ENCODE measurements around the gene PROX2.
A peak's percentile ranks its signal among the peaks of the same experiment; 100 is the strongest.

Gene PROX2, protein sequence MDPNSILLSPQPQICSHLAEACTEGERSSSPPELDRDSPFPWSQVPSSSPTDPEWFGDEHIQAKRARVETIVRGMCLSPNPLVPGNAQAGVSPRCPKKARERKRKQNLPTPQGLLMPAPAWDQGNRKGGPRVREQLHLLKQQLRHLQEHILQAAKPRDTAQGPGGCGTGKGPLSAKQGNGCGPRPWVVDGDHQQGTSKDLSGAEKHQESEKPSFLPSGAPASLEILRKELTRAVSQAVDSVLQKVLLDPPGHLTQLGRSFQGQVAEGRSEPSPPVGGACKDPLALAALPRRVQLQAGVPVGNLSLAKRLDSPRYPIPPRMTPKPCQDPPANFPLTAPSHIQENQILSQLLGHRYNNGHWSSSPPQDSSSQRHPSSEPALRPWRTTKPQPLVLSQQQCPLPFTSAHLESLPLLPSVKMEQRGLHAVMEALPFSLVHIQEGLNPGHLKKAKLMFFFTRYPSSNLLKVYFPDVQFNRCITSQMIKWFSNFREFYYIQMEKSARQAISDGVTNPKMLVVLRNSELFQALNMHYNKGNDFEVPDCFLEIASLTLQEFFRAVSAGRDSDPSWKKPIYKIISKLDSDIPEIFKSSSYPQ

DNA sequence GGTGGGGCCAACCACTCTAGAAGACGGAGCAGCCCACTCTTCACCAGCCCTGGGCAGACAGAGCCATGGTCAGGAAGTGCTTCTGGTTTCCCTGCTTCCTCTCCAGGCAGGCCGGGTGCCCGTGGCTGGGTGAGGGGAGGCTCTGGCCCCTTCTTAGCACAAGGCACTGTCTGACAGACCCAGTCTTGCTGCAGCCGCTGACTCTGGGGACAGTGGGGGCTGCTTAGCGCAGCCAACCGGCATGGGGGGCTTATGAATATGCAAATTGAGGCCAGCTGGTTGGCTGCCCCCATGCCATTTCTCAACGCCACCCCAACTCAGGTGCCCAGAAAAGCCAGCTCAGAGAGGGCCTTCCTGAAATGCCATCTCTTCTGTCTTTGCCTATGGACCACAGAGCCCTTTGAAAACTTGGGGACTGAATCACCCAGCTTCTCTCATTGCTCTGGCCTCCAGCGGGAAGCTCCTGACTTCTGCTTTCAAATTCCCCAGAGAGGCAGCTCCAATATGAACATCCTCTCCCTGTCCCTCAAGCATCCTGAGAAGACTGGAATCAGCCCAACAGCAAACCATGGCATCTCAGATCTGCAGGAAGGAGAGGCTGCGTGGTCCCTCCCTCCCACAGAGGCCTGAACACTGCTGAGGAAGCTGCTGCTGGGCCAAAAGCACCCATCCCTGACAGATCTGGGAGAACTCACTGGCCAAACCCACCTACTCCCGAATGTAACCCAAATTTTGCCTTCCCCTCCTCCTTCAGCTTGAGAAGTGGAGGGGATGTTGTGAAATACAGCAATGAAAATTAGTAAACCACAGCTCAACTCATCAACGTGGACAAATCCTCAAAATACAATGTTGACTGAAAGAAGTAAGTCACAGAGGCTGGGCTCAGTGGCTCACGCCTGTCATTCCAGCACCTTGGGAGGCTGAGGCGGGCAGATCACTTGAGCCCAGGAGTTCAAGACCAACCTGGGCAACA is at the start of gene PROX2:
Gene PROX2, minus strand, starts transcription at position 205 of the 973 bp plus-strand sequence. CDS start 12,311 bp downstream, outside the sequence.
- Histone ChIP-seq H3K9me3 (ENCODE audit: low read length) (no peaks in the 10 kb centered on the region), H3K4me3 (ENCODE audit: low read length) (no peak within 1 kb of the TSS), H3K36me3 (ENCODE audit: insufficient read depth, low read length) (no peaks in the 10 kb centered on the region), H2AFZ (ENCODE audit: low read depth, low read length) (no peak within 1 kb of the TSS), H3K27me3 (ENCODE audit: insufficient read depth, low read length) (peaks cover 3% of the 10 kb centered on the region), H3K4me1 (ENCODE audit: insufficient read depth, low read length) (peaks cover 4% of the 10 kb centered on the region)

DNA sequence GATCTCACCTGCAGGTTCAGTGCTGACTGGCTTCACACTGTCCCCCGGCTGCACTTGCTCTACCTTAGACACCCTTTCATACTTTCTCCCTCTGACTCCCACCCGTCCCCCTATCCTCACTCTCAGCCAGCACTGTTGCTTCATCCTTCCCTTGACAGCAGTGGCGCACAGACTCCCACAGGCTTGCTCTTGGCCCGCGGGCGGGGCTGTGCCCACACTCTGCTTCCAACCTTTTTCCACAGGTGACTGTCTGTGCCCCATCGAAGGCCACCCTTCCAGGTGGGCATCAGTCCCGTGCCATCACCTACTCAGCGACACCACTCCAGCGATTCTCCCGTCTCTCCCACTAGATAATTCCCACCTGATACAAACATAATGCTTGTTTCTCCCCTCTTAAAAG is 48.1 kb upstream of the PROX2 start:
- Histone ChIP-seq H2AFZ (ENCODE audit: low read depth, low read length) (no peak overlapping the region), H3K4me1 (ENCODE audit: insufficient read depth, low read length) (no peaks in the 10 kb centered on the region), H3K36me3 (ENCODE audit: insufficient read depth, low read length) (peaks cover 3% of the 10 kb centered on the region), H3K9me3 (ENCODE audit: low read length) (no peaks in the 10 kb centered on the region), H3K27me3 (ENCODE audit: insufficient read depth, low read length) (peaks cover 2% of the 10 kb centered on the region), H3K4me3 (ENCODE audit: low read length) (no peak overlapping the region)

DNA sequence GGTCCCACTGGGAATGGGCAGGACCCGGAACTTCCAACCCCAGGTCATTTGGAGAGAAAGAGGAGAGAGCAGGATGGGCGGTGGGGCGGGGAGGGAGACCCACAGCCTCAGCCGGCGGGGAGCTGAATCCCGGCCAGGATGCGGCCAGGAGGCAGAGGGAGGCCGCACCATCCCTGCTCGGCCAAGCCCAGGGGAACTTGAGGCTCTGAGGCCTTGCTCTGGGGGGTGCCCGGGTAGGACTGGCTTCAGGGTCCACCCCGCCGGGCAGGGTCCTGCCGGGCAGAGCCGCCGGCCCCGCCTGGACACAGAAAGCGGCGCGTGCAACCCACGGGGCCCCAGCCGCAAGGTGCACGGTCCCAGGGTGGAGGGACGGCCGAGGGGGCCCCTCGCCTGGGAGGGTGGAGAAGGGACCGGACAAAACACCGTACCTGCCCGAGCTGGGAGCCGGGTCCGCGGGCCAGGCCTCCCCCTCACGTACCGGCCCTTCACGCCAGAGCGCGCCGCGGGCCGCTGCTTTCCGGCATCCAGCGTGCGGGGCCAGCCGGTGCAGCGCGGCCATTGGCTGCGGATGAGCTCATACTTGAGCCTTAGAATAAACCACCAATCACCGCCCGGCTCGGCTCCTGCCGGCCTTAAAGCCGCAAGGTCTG is 46.9 kb upstream of the PROX2 start, which contains the start of gene RPS6KL1:
Gene RPS6KL1, minus strand, starts transcription at position 509 of the 650 bp plus-strand sequence. CDS start 1,719 bp downstream, outside the sequence.
- Histone ChIP-seq H3K27me3 (ENCODE audit: insufficient read depth, low read length) (peaks cover 2% of the 10 kb centered on the region), H3K4me3 (ENCODE audit: low read length) (peak within 1 kb of the TSS; percentile 81), H3K4me1 (ENCODE audit: insufficient read depth, low read length) (no peaks in the 10 kb centered on the region), H2AFZ (ENCODE audit: low read depth, low read length) (peak within 1 kb of the TSS; percentile 96), H3K36me3 (ENCODE audit: insufficient read depth, low read length) (peaks cover 8% of the 10 kb centered on the region), H3K9me3 (ENCODE audit: low read length) (no peaks in the 10 kb centered on the region)

DNA sequence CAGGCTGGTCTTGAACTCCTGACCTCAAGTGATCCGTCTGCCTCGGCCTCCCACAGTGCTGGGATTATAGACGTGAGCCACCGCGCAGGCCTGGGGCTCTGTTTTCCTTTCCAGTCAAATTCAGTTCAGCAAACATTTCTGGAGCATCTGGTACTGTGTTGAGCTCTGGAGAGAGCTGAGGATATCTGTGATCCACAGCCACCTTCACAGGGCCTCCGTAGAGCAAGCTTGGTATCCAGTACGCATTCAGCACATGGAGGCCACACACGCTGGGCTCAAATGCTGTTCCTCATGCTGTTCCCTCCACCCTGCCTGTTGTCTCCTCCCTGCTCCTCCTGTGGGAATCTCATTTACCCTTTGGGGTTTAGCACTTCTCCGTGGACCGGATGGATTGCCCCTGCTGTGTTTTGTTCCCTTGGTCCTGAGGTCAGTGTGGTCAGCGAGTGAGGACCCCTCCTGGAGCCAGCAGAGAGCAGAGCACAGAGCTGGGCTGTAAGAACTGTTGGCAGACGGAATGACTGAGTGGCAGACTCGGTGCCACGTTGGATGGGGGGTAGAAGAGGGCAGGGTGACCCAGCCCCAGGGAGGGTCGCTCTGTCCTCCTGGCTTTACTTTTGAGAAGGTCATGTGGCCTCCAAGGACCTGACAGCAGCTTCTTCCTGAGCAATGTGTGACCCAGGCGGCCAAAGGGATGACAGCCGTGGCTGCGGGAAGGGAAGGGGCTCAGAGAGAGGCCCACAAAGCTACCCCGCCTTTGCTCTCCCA is 46.2 kb upstream of the PROX2 start:
- Histone ChIP-seq H3K4me3 (ENCODE audit: low read length) (peak overlapping the region; percentile 81), H3K27me3 (ENCODE audit: insufficient read depth, low read length) (no peaks in the 10 kb centered on the region), H3K4me1 (ENCODE audit: insufficient read depth, low read length) (no peaks in the 10 kb centered on the region), H3K36me3 (ENCODE audit: insufficient read depth, low read length) (peaks cover 8% of the 10 kb centered on the region), H3K9me3 (ENCODE audit: low read length) (no peaks in the 10 kb centered on the region), H2AFZ (ENCODE audit: low read depth, low read length) (peak overlapping the region; percentile 96)

DNA sequence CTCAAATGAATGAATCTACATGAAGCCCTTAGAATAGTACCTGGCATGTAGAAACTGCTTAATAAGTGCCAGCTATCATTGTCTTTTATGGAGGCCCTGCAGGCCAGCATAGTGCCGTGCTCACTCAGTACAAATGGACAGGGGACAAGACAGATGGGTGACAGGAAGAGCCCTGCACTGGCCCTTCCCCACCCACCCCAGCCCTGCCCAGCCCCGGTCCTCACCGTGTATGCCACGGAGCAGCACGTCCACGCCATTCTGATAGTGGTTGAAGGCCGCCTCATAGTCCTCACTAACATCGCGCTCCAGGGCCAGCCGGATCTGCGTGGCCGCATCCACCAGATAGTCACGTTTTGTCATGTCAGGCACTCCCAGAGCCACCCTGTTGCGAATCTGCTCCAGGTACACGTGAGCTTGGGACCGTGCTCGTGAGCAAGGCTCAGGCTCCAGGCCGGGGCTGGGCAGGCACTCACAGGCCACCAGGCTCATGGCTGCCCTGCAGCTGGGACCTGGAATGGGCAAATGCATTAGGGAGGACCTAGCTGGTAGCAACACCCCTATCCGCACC is 45.2 kb upstream of the PROX2 start:
- Histone ChIP-seq H2AFZ (ENCODE audit: low read depth, low read length) (no peak overlapping the region), H3K27me3 (ENCODE audit: insufficient read depth, low read length) (no peaks in the 10 kb centered on the region), H3K4me1 (ENCODE audit: insufficient read depth, low read length) (no peaks in the 10 kb centered on the region), H3K4me3 (ENCODE audit: low read length) (no peak overlapping the region), H3K36me3 (ENCODE audit: insufficient read depth, low read length) (peaks cover 8% of the 10 kb centered on the region), H3K9me3 (ENCODE audit: low read length) (no peaks in the 10 kb centered on the region)

DNA sequence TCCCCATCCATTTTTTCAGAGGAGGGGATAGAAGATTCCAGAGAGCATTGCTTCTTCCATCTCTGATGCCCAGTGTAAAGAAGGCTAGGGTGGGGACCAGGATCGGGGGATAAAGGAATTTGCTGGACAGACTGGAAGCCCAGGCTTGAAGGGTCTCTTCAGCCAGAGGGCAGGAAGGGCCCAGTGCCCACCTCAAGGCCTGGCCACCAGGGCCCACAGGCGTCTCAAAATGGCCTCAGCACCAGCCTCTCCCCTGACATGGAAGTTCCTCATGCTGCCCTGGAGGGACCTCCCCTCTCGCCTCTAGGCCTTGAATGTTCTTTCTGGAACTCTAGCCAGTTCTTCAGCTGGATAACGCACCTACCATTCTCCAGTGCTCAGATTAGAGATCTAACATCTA is 44.3 kb upstream of the PROX2 start:
- Histone ChIP-seq H3K4me3 (ENCODE audit: low read length) (no peak overlapping the region), H3K27me3 (ENCODE audit: insufficient read depth, low read length) (no peaks in the 10 kb centered on the region), H3K9me3 (ENCODE audit: low read length) (no peaks in the 10 kb centered on the region), H3K4me1 (ENCODE audit: insufficient read depth, low read length) (no peaks in the 10 kb centered on the region), H2AFZ (ENCODE audit: low read depth, low read length) (no peak overlapping the region), H3K36me3 (ENCODE audit: insufficient read depth, low read length) (peaks cover 8% of the 10 kb centered on the region)

DNA sequence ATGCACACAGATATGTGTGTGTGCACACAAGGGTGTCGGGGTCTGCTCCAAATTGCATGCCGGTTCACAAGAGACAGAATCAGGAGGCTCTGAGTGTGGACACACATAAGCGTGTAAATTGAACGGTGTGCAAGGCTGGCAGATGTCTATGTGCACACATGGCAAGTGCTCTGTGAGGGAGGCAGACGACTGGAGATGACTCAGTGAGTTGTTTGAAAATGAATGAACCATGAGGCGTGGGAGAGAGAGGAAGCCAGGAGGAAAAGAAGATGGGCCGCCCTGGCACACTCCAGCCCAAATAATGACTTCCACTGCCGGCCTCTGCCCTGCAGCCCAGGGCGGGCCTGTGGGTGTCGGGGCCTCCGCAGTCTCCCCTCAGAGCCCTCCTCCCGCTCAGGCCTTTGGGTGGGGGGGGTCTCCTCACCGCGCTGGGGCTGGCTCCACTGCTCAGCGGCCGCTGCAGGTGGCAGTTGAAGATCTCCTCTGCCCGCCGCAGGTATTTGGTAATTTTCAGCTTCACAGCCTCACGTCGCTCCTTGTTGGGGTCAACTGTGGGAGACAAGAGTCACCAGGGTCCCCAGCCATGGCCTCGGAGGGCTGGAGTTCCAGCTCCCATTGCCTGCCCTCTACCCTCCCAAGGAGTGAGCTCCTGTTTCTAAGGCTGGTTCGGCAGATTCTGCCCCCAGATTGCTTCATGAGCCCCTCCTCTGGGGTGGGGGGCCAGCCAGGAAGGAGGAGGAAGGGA is 43.6 kb upstream of the PROX2 start:
- Histone ChIP-seq H3K4me1 (ENCODE audit: insufficient read depth, low read length) (no peaks in the 10 kb centered on the region), H3K4me3 (ENCODE audit: low read length) (no peak overlapping the region), H3K9me3 (ENCODE audit: low read length) (no peaks in the 10 kb centered on the region), H2AFZ (ENCODE audit: low read depth, low read length) (no peak overlapping the region), H3K27me3 (ENCODE audit: insufficient read depth, low read length) (no peaks in the 10 kb centered on the region), H3K36me3 (ENCODE audit: insufficient read depth, low read length) (peaks cover 8% of the 10 kb centered on the region)

DNA sequence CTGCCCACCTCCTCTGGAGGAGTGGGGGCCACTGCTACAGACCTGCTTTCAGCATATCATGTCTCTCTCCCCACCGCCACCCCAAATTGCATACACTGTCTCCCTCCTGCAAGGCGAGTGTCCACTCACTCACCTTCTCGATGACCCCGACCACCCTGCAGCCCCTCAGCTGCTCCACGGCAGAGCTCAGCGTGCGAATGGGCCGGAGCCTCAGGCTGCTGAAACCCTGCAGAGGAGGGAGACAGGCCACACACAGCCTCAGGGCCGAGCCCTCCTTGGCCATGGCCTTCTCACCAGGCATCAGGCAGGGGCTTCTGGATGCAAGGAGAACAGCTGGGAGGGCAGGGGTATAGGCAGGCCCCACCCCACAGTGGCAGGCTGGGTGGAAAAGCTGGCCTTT is 42.4 kb upstream of the PROX2 start:
- H2AFZ ChIP-seq (ENCODE audit: low read depth, low read length): no peak overlapping the region
- peaks cover 8% of the 10 kb centered on the region for H3K36me3 ChIP-seq (ENCODE audit: insufficient read depth, low read length)
- no peaks in the 10 kb centered on the region for H3K9me3 ChIP-seq (ENCODE audit: low read length)
- H3K4me1 ChIP-seq (ENCODE audit: insufficient read depth, low read length): no peaks in the 10 kb centered on the region
- H3K4me3 ChIP-seq (ENCODE audit: low read length): no peak overlapping the region
- no peaks in the 10 kb centered on the region for H3K27me3 ChIP-seq (ENCODE audit: insufficient read depth, low read length)

DNA sequence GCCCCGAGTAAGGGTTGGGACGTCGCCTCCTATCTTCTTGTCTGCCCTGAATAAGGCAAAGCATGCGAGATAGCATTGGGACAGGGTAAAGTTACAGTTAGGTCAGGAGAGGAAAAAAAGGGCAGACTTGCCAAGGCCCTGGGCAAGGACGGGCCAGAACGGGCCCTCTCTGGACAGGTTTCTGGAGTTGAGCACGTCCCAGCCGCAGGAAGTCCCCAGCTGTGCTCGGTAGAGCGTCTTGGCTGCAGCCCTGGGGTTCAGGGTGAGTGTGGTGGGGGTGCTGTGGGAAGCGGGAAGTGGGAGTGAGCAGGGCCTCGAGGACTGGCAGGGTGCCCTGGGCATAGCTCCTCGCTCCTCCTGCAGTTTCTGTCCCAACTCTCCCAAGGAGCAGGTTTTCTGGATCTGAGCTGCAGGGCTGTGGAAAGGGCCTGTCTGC is 41.7 kb upstream of the PROX2 start:
- H3K4me1 ChIP-seq (ENCODE audit: insufficient read depth, low read length): no peaks in the 10 kb centered on the region
- no peaks in the 10 kb centered on the region for H3K9me3 ChIP-seq (ENCODE audit: low read length)
- H2AFZ ChIP-seq (ENCODE audit: low read depth, low read length): no peak overlapping the region
- H3K4me3 ChIP-seq (ENCODE audit: low read length): no peak overlapping the region
- H3K27me3 ChIP-seq (ENCODE audit: insufficient read depth, low read length): no peaks in the 10 kb centered on the region
- peaks cover 8% of the 10 kb centered on the region for H3K36me3 ChIP-seq (ENCODE audit: insufficient read depth, low read length)

DNA sequence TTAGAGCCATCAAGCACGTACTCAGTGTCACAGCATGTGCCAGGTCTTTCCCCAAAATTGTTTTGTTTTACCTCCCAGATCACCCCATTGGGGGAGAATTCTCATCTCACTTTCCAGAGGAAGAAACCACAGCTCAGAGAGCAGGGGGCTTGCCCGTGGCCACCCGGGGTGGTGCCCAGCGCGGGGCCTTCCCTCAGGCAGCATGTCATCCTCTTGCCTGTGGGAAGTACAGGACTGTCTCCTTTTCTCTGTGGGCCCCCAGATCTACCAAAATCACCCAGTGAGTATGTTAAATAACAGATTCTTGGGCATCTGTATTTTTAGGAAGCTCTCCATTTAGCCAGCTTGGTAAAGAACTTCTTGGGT is 41.2 kb upstream of the PROX2 start:
- Histone ChIP-seq H3K4me1 (ENCODE audit: insufficient read depth, low read length) (no peaks in the 10 kb centered on the region), H3K4me3 (ENCODE audit: low read length) (no peak overlapping the region), H3K27me3 (ENCODE audit: insufficient read depth, low read length) (no peaks in the 10 kb centered on the region), H2AFZ (ENCODE audit: low read depth, low read length) (no peak overlapping the region), H3K36me3 (ENCODE audit: insufficient read depth, low read length) (peaks cover 8% of the 10 kb centered on the region), H3K9me3 (ENCODE audit: low read length) (no peaks in the 10 kb centered on the region)

DNA sequence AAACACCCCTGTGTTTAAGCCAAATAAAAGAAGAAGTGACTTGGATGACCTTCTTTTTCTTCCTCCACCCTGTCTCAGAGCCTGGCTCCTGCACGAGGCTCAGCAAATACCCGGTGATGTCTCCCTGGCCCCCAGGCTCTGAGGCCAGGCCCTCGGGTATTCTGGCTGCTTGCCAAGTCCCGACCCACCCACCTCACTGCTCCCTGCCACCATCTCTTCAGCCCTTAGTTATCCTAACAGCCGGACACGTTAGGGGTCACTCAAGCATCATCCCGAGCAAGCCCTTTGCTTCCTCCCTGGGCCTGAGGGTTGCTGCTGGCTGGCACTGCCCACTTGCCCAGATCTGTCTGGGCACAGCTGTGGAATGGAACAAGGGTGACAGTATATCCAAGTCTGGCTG is 39.9 kb upstream of the PROX2 start:
- Histone ChIP-seq H3K36me3 (ENCODE audit: insufficient read depth, low read length) (peaks cover 8% of the 10 kb centered on the region), H3K27me3 (ENCODE audit: insufficient read depth, low read length) (no peaks in the 10 kb centered on the region), H3K9me3 (ENCODE audit: low read length) (no peaks in the 10 kb centered on the region), H3K4me1 (ENCODE audit: insufficient read depth, low read length) (no peaks in the 10 kb centered on the region), H2AFZ (ENCODE audit: low read depth, low read length) (no peak overlapping the region), H3K4me3 (ENCODE audit: low read length) (no peak overlapping the region)

Data from neuron (in vitro differentiated cells).